ENCODE results near the gene VWA5B1.

Gene VWA5B1

GRCh38 chr1:20291645-20292084 lies 990 bp downstream of the VWA5B1 start:
- DNase-seq (ENCODE audit: insufficient read length, low spot score) (no peak), FAIRE-seq (no peak)
- no peak for TF ChIP-seq POLR2AphosphoS5 (IDR thresholded peaks at IDR 0.05; ENCODE audit: low read depth, low read length)
- TF ChIP-seq TAF1 (IDR thresholded peaks at IDR 0.05; ENCODE audit: low read depth, low read length) = no peak
- no peak for TF ChIP-seq POLR2A (IDR thresholded peaks at IDR 0.05; ENCODE audit: low read depth, low read length)
- no peak for TF ChIP-seq PAX5 (IDR thresholded peaks at IDR 0.05; ENCODE audit: insufficient read depth, low read length, severe bottlenecking)
- no peak for TF ChIP-seq SPI1 (IDR thresholded peaks at IDR 0.05; ENCODE audit: low read depth, low read length)
- no peak for TF ChIP-seq POU2F2 (IDR thresholded peaks at IDR 0.05; ENCODE audit: low read depth, low read length)

- no peak for FAIRE-seq
- TF ChIP-seq POU2F2 (IDR thresholded peaks at IDR 0.05; ENCODE audit: low read depth, low read length) (no peak), SPI1 (IDR thresholded peaks at IDR 0.05; ENCODE audit: low read depth, low read length) (no peak), POLR2AphosphoS5 (IDR thresholded peaks at IDR 0.05; ENCODE audit: low read depth, low read length) (no peak), POLR2A (IDR thresholded peaks at IDR 0.05; ENCODE audit: low read depth, low read length) (no peak), PAX5 (IDR thresholded peaks at IDR 0.05; ENCODE audit: insufficient read depth, low read length, severe bottlenecking) (no peak), TAF1 (IDR thresholded peaks at IDR 0.05; ENCODE audit: low read depth, low read length) (no peak)
- no peak for DNase-seq (ENCODE audit: insufficient read length, low spot score)
Measured at GRCh38 chr1:20298626-20299025, 8.0 kb downstream of the VWA5B1 start.

- TF ChIP-seq TAF1 (IDR thresholded peaks at IDR 0.05; ENCODE audit: low read depth, low read length) = no peak
- no peak for TF ChIP-seq POLR2AphosphoS5 (IDR thresholded peaks at IDR 0.05; ENCODE audit: low read depth, low read length)
- TF ChIP-seq POLR2A (IDR thresholded peaks at IDR 0.05; ENCODE audit: low read depth, low read length) = no peak
- TF ChIP-seq POU2F2 (IDR thresholded peaks at IDR 0.05; ENCODE audit: low read depth, low read length) = no peak
- no peak for TF ChIP-seq PAX5 (IDR thresholded peaks at IDR 0.05; ENCODE audit: insufficient read depth, low read length, severe bottlenecking)
- no peak for TF ChIP-seq SPI1 (IDR thresholded peaks at IDR 0.05; ENCODE audit: low read depth, low read length)
- no peak for FAIRE-seq
- no peak for DNase-seq (ENCODE audit: insufficient read length, low spot score)
Measured at GRCh38 chr1:20301463-20302107, 10.9 kb downstream of the VWA5B1 start.

- FAIRE-seq (no peak), DNase-seq (ENCODE audit: insufficient read length, low spot score) (no peak)
- no peak for TF ChIP-seq TAF1 (IDR thresholded peaks at IDR 0.05; ENCODE audit: low read depth, low read length)
- no peak for TF ChIP-seq SPI1 (IDR thresholded peaks at IDR 0.05; ENCODE audit: low read depth, low read length)
- TF ChIP-seq POLR2A (IDR thresholded peaks at IDR 0.05; ENCODE audit: low read depth, low read length) = no peak
Measured at GRCh38 chr1:20302108-20302471, 11.4 kb downstream of the VWA5B1 start.

- no peak for TF ChIP-seq SPI1 (IDR thresholded peaks at IDR 0.05; ENCODE audit: low read depth, low read length)
- no peak for TF ChIP-seq PAX5 (IDR thresholded peaks at IDR 0.05; ENCODE audit: insufficient read depth, low read length, severe bottlenecking)
- TF ChIP-seq POLR2A (IDR thresholded peaks at IDR 0.05; ENCODE audit: low read depth, low read length) = no peak
- no peak for TF ChIP-seq POU2F2 (IDR thresholded peaks at IDR 0.05; ENCODE audit: low read depth, low read length)
- TF ChIP-seq TAF1 (IDR thresholded peaks at IDR 0.05; ENCODE audit: low read depth, low read length) = no peak
- no peak for TF ChIP-seq POLR2AphosphoS5 (IDR thresholded peaks at IDR 0.05; ENCODE audit: low read depth, low read length)
- DNase-seq (ENCODE audit: insufficient read length, low spot score) = no peak
Measured at GRCh38 chr1:20307026-20307425, 16.4 kb downstream of the VWA5B1 start.

GRCh38 chr1:20308569-20308968 lies 17.9 kb downstream of the VWA5B1 start:
- FAIRE-seq = no peak
- no peak for DNase-seq (ENCODE audit: insufficient read length, low spot score)

More at GRCh38 chr1:20307026-20307425, 16.4 kb downstream of the VWA5B1 start:
- FAIRE-seq = no peak

GRCh38 chr1:20311289-20311688 lies 20.6 kb downstream of the VWA5B1 start:
- no peak for DNase-seq (ENCODE audit: insufficient read length, low spot score)
- FAIRE-seq = no peak
- TF ChIP-seq POLR2A (IDR thresholded peaks at IDR 0.05; ENCODE audit: low read depth, low read length) = no peak
- TF ChIP-seq SPI1 (IDR thresholded peaks at IDR 0.05; ENCODE audit: low read depth, low read length) = no peak
- TF ChIP-seq POU2F2 (IDR thresholded peaks at IDR 0.05; ENCODE audit: low read depth, low read length) = no peak
- no peak for TF ChIP-seq POLR2AphosphoS5 (IDR thresholded peaks at IDR 0.05; ENCODE audit: low read depth, low read length)
- no peak for TF ChIP-seq PAX5 (IDR thresholded peaks at IDR 0.05; ENCODE audit: insufficient read depth, low read length, severe bottlenecking)
- TF ChIP-seq TAF1 (IDR thresholded peaks at IDR 0.05; ENCODE audit: low read depth, low read length) = no peak

More at GRCh38 chr1:20308569-20308968, 17.9 kb downstream of the VWA5B1 start:
- TF ChIP-seq POLR2A (IDR thresholded peaks at IDR 0.05; ENCODE audit: low read depth, low read length) = no peak
- no peak for TF ChIP-seq TAF1 (IDR thresholded peaks at IDR 0.05; ENCODE audit: low read depth, low read length)
- TF ChIP-seq POU2F2 (IDR thresholded peaks at IDR 0.05; ENCODE audit: low read depth, low read length) = no peak
- TF ChIP-seq SPI1 (IDR thresholded peaks at IDR 0.05; ENCODE audit: low read depth, low read length) = no peak
- no peak for TF ChIP-seq POLR2AphosphoS5 (IDR thresholded peaks at IDR 0.05; ENCODE audit: low read depth, low read length)
- no peak for TF ChIP-seq PAX5 (IDR thresholded peaks at IDR 0.05; ENCODE audit: insufficient read depth, low read length, severe bottlenecking)

GRCh38 chr1:20312310-20312709 lies 21.6 kb downstream of the VWA5B1 start:
- DNase-seq (ENCODE audit: insufficient read length, low spot score) (no peak), FAIRE-seq (no peak)
- TF ChIP-seq POLR2A (IDR thresholded peaks at IDR 0.05; ENCODE audit: low read depth, low read length) (no peak), PAX5 (IDR thresholded peaks at IDR 0.05; ENCODE audit: insufficient read depth, low read length, severe bottlenecking) (no peak), SPI1 (IDR thresholded peaks at IDR 0.05; ENCODE audit: low read depth, low read length) (no peak), TAF1 (IDR thresholded peaks at IDR 0.05; ENCODE audit: low read depth, low read length) (no peak)

GRCh38 chr1:20312818-20313217 lies 22.1 kb downstream of the VWA5B1 start:
- FAIRE-seq = no peak
- no peak for DNase-seq (ENCODE audit: insufficient read length, low spot score)
- TF ChIP-seq POLR2AphosphoS5 (IDR thresholded peaks at IDR 0.05; ENCODE audit: low read depth, low read length) (no peak), PAX5 (IDR thresholded peaks at IDR 0.05; ENCODE audit: insufficient read depth, low read length, severe bottlenecking) (no peak), SPI1 (IDR thresholded peaks at IDR 0.05; ENCODE audit: low read depth, low read length) (no peak), POU2F2 (IDR thresholded peaks at IDR 0.05; ENCODE audit: low read depth, low read length) (no peak), POLR2A (IDR thresholded peaks at IDR 0.05; ENCODE audit: low read depth, low read length) (no peak), TAF1 (IDR thresholded peaks at IDR 0.05; ENCODE audit: low read depth, low read length) (no peak)

- FAIRE-seq (no peak), DNase-seq (ENCODE audit: insufficient read length, low spot score) (no peak)
- TF ChIP-seq POLR2AphosphoS5 (IDR thresholded peaks at IDR 0.05; ENCODE audit: low read depth, low read length) (no peak), TAF1 (IDR thresholded peaks at IDR 0.05; ENCODE audit: low read depth, low read length) (no peak), SPI1 (IDR thresholded peaks at IDR 0.05; ENCODE audit: low read depth, low read length) (no peak), PAX5 (IDR thresholded peaks at IDR 0.05; ENCODE audit: insufficient read depth, low read length, severe bottlenecking) (no peak), POLR2A (IDR thresholded peaks at IDR 0.05; ENCODE audit: low read depth, low read length) (no peak), POU2F2 (IDR thresholded peaks at IDR 0.05; ENCODE audit: low read depth, low read length) (no peak)
Measured at GRCh38 chr1:20317471-20317870, 26.8 kb downstream of the VWA5B1 start.
